Body of pancreas (tissue), 4 donors: ENCODE measurements around the gene MYB. TPM values are rescaled to one million over a fixed set of nuclear protein-coding genes. Genes with fewer than 3 reads are reported as not detected.
"Not testable (repeated sequence)": the region's sequence is repeated elsewhere in the genome, so short reads cannot be mapped to it uniquely, and the experiment has no call there.

Experiments used
- ATAC-seq: fragments of 150-250 bp; one replicate; pipeline ENCODE4 v1.9.1; 2016
- DNase-seq, 4 donors: peaks; one replicate each; pipeline ENCODE4 v3.0.0-alpha.2; 2019
- H3K27ac ChIP-seq, 4 donors: fragments of 200-600 bp; sonication (generic); 1 replicate in 3 of 4; 2 replicates in 1 of 4; pipeline versions ENCODE4 v1.5.1 to v1.6.1; 2016 to 2019; ENCODE audit warnings: mild to moderate bottlenecking in 1 of 4, mixed read lengths in 1 of 4, moderate library complexity in 1 of 4
- H3K27me3 ChIP-seq, 2 donors: fragments of 200-600 bp; sonication (generic); one replicate each; pipeline ENCODE4 v1.6.0; 2016; ENCODE audit warnings: mild to moderate bottlenecking in 1 of 2
- H3K36me3 ChIP-seq, 2 donors: fragments of 200-600 bp; sonication (generic); replicated peaks in 1 of 2; 2 replicates each; pipeline ENCODE4 v1.5.1; 2016; ENCODE audit warnings: low read depth in 2 of 2; ENCODE audit not compliant: insufficient read depth in 1 of 2
- H3K4me1 ChIP-seq: fragments of 200-600 bp; sonication (generic); one replicate; pipeline ENCODE4 v1.6.0; 2016
- H3K4me3 ChIP-seq, 2 donors: fragments of 200-600 bp; sonication (generic); 1 replicate in 1 of 2; 2 replicates in 1 of 2; pipeline ENCODE4 v1.5.1; 2016 to 2019
- H3K9me3 ChIP-seq, 3 donors: fragments of 200-600 bp; sonication (generic); 1 replicate in 2 of 3; 2 replicates in 1 of 3; pipeline ENCODE4 v1.5.1; 2016
- POLR2A ChIP-seq, 3 donors: fragments of 450-650 bp; IDR thresholded peaks; one replicate each; pipeline ENCODE4 v1.6.1; 2016; ENCODE audit warnings: antibody characterized with exemption in 3 of 3, mild to moderate bottlenecking in 2 of 3
- WGBS, 2 donors: methylation state at CpG; one replicate each; pipeline ENCODE4 v1.1.5; 2017; 5-methylcytosine and 5-hydroxymethylcytosine counted together
- intact Hi-C: fragments of 100-400 bp; cut with DNase I; formaldehyde crosslinking; loops from one replicate; pipeline ENCODE4 v1.15.1; 2023
- total RNA-seq, 2 donors: library from RNA; depleted of rRNA; stranded (reverse); fragments of >200 nt; gene quantifications; one replicate each; pipeline ENCODE4 v1.1.0, GENCODE V29; 2016
- TF ChIP-seq, protein P1 (sequence below), 7 experiments: fragments of 450-650 bp in 4 of 7; fragments of 200-600 bp in 3 of 7; sonication (generic) in 3 of 7; IDR thresholded peaks; one replicate each; pipeline ENCODE4 v1.5.1; 2016 to 2019; ENCODE audit warnings: antibody characterized with exemption in 7 of 7

MYB gene
- total RNA-seq, 2 donors from 2014 or later: not detected

DNA sequence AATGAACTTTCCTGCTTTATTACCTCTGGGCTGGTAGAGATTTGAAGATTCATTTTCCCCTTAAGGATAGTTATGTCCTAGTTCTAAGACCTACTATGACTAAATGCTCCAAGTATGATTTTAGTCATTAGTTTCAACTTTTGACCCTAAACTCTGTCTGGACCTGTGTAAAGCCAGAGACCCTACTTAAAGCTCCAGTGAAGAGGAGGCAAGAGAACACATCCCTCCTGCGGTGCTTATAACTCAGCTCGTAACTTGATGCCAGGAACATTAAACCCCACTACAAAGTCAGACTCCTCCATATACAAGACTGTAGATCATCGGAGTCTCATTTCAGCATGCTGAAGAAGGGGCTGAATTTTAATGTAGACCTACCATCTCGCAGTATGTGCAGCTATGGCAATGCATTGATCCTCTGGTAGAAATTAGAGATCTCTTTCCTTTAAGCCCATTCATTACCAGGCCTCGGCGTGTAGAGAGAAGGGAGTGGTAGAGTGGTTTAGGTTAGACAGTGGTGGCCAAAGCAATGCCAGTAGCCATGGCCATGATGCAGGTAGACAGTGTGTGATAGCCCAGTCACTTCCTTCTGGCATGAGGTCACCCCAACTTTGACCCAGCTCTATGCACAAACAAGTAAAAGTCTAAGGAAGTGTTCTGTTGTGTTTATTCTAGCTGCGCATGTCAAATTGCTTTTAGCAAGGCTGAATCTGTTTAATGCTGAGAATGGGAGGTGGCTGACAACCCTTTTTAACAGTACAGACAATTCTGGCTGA is 34.8 kb upstream of the MYB start:
- TF ChIP-seq, protein P1, sequence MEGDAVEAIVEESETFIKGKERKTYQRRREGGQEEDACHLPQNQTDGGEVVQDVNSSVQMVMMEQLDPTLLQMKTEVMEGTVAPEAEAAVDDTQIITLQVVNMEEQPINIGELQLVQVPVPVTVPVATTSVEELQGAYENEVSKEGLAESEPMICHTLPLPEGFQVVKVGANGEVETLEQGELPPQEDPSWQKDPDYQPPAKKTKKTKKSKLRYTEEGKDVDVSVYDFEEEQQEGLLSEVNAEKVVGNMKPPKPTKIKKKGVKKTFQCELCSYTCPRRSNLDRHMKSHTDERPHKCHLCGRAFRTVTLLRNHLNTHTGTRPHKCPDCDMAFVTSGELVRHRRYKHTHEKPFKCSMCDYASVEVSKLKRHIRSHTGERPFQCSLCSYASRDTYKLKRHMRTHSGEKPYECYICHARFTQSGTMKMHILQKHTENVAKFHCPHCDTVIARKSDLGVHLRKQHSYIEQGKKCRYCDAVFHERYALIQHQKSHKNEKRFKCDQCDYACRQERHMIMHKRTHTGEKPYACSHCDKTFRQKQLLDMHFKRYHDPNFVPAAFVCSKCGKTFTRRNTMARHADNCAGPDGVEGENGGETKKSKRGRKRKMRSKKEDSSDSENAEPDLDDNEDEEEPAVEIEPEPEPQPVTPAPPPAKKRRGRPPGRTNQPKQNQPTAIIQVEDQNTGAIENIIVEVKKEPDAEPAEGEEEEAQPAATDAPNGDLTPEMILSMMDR (IDR thresholded peaks at IDR 0.05): no peak
- no peak for TF ChIP-seq POLR2A (IDR thresholded peaks at IDR 0.05)
- ATAC-seq (no peak), DNase-seq (no peak)
- Histone ChIP-seq H3K4me1 (no peaks in the 10 kb centered on the region), H3K36me3 (no peaks in the 10 kb centered on the region), H3K4me3 (no peak overlapping the region), H3K27ac (no peak overlapping the region), H3K9me3 (no peaks in the 10 kb centered on the region), H3K27me3 (no peaks in the 10 kb centered on the region)
- 86 to 90% methylated on average over 7 of the region's 7 CpGs for WGBS, 2 donors
- intact Hi-C loops: no loop called here

DNA sequence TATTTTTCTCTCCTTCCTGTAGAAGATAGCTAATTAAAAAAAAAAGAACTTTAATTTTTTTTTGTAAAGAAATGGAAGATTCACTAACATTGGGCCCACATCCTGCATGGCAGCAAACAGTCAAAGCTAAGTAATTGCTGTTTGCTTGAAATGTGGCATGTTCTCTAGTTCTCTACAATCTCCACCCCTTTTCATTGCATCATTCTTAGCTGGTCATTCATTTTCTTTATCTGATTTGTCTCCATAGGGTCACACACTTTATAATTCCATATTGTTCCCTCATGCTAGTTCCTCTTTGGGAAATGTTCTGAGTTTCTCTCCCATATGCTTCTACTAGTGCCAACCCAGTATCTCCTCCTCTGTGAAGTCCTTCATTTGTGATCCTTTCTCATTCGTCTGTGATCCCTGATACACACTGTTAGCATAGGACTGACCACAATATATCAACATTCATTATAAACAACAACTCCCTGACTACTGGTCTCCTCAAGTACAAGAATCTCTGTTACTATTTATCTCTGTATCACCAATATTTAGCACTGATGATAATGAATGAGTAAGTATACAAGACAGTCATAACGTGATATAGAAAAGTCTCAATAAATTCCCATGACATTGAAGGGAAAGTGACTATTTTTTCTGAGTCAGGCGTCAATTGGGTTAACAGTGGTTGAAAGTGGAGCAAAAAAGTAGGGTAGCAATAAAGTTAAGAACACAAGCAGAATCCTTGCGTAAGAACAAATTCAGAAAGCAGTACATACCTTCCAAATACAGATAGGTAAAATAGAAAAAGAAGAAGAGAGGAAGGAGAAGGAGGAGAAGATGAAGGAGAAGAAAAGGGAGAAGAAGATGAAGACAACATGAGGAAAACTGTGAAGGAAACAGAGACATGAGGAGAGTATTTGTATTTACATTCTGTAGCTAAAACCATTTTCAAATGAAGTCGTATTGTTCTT is 33.2 kb upstream of the MYB start:
- intact Hi-C loops: no loop called here
- no peak for DNase-seq
- no peak overlapping the region for H3K4me3 ChIP-seq
- WGBS, 2 donors: 54 to 57% methylated on average over 5 of the region's 5 CpGs
- no peak overlapping the region for H3K27ac ChIP-seq
- no peaks in the 10 kb centered on the region for H3K36me3 ChIP-seq
- ATAC-seq: no peak
- H3K9me3 ChIP-seq: no peaks in the 10 kb centered on the region
- H3K27me3 ChIP-seq: no peaks in the 10 kb centered on the region
- no peaks in the 10 kb centered on the region for H3K4me1 ChIP-seq
- TF ChIP-seq, protein P1 (IDR thresholded peaks at IDR 0.05): no peak
- no peak for TF ChIP-seq POLR2A (IDR thresholded peaks at IDR 0.05)

DNA sequence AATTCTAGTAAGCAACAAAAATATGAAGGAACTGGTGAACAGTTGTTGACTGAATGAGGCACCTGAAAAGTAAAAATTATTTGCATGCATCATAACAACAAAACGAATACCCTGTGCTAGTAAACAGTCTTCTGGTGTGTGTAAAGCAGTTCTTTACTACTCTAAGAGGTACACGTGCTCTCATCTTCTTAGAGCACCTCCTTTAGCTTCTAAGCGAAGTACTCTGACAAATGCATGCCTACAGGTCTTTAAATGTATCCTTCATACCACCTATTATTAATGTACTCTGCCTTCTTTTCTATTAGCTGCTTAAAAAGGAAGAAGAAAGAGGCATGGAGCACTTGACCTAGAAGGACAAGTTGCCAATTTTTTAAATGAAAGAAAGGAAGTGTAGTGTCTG is 32.2 kb upstream of the MYB start:
- intact Hi-C loops: no loop called here

DNA sequence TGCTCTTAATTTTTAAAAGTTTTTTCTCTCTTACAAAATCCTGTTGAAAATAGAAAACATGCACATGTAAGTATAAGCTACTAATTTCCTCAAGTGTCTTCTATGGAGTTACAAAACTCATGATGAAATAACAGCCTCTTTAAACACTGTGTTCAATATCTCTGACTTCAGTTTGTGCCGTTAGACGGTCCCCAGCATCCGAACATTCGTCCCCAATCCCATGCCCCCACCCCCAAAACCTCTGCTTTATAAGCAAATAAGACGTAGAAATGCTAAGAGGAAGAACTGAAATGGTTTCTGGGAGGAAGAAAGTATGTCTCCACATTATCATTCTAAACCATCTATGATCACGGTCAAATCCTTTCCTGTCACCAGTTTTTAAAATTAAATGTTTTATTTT is 31.7 kb upstream of the MYB start:
- no peaks in the 10 kb centered on the region for H3K4me1 ChIP-seq
- H3K27ac ChIP-seq: no peak overlapping the region
- TF ChIP-seq, protein P1 (IDR thresholded peaks at IDR 0.05): no peak
- TF ChIP-seq POLR2A (IDR thresholded peaks at IDR 0.05): no peak
- no peak for DNase-seq
- intact Hi-C loops: no loop called here
- 43 to 44% methylated on average over 6 of the region's 6 CpGs for WGBS, 2 donors
- ATAC-seq: no peak
- no peak overlapping the region for H3K4me3 ChIP-seq
- H3K9me3 ChIP-seq: no peaks in the 10 kb centered on the region
- H3K27me3 ChIP-seq: no peaks in the 10 kb centered on the region
- H3K36me3 ChIP-seq: no peaks in the 10 kb centered on the region

More for the DNA sequence above, 32.2 kb upstream of the MYB start:
- ATAC-seq: no peak
- no peak overlapping the region for H3K4me3 ChIP-seq
- no peak for TF ChIP-seq POLR2A (IDR thresholded peaks at IDR 0.05)
- TF ChIP-seq, protein P1 (IDR thresholded peaks at IDR 0.05): no peak
- no peaks in the 10 kb centered on the region for H3K4me1 ChIP-seq
- no peaks in the 10 kb centered on the region for H3K27me3 ChIP-seq
- no peak overlapping the region for H3K27ac ChIP-seq
- no peaks in the 10 kb centered on the region for H3K36me3 ChIP-seq
- no peaks in the 10 kb centered on the region for H3K9me3 ChIP-seq
- no peak for DNase-seq
- WGBS, 2 donors: 59 to 66% methylated on average over 3 of the region's 3 CpGs

DNA sequence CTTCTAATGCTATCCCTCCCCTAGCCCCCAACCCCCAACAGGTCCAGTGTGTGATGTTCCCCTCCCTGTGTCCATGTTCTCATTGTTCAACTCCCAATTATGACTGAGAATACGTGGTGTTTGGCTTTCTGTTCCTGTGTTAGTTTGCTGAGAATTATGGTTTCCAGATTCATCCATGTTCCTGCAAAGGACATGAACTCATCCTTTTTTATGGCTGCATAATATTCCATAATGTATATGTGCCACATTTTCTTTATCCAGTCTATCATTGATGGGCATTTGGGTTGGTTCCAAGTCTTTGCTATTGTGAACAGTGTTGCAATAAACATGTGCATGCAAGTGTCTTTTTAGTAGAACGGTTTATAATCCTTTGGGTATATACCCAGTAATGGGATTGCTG is 30.6 kb upstream of the MYB start:
- H3K36me3 ChIP-seq, intact Hi-C loops, DNase-seq, H3K27me3 ChIP-seq, H3K9me3 ChIP-seq, H3K4me3 ChIP-seq, ATAC-seq, H3K27ac ChIP-seq, H3K4me1 ChIP-seq: not testable (repeated sequence)
- 78 to 85% methylated on average over 2 of the region's 2 CpGs for WGBS, 2 donors

DNA sequence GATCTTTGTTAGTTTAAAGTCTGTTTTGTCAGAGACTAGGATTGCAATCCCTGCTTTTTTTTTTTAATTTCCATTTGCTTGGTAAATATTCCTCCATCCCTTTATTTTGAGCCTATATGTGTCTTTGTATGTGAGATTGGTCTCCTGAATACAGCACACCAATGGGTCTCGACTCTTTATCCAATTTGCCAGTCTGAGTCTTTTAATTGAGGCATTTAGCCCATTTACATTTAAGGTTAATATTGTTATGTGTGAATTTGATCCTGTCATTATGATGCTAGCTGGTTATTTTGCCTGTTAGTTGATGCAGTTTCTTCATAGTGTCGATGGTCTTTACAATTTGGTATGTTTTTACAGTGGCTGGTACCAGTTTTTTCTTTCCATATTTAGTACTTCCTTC is 27.0 kb upstream of the MYB start:
- ATAC-seq, DNase-seq, H3K27me3 ChIP-seq, intact Hi-C loops, H3K9me3 ChIP-seq, H3K27ac ChIP-seq, H3K36me3 ChIP-seq, H3K4me1 ChIP-seq, H3K4me3 ChIP-seq: not testable (repeated sequence)
- WGBS, 2 donors: 84 to 91% methylated on average over 2 of the region's 2 CpGs
